ENCODE measurements around the gene PTGES2. TPM values are rescaled to one million over a fixed set of nuclear protein-coding genes. Genes with fewer than 3 reads are reported as not detected.

The PTGES2 gene
- polyA plus RNA-seq, 1 experiment, result 91.9 TPM

DNA sequence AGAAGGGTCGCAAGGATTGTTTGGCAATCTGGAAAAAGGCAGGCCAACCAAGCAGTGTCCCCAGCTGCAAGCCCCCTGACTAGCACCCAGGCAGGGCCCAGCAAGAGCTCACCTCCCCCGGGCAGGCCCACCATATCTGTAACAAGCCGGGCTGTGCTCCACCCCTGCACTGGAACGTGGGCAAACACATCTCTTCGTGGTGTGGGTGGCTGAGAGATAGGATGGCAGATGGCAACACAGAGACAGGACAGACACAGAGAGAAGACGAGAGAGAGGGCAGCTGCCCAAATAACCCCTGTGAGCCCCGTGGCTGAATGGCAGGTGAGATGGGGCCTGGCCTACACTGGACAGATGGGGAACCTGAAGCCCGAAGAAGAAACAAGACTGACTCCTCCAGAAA, 42.0 kb upstream of the PTGES2 start:
- ChIA-PET CTCF (interaction anchor here (0.5 to 0.7 kb wide), 2 partner anchors 11 to 152 kb away, joined by 3 to 5 read pairs; no protein-coding TSS in a partner anchor), POLR2A (no interaction called here)
- TF ChIP-seq, protein P1, sequence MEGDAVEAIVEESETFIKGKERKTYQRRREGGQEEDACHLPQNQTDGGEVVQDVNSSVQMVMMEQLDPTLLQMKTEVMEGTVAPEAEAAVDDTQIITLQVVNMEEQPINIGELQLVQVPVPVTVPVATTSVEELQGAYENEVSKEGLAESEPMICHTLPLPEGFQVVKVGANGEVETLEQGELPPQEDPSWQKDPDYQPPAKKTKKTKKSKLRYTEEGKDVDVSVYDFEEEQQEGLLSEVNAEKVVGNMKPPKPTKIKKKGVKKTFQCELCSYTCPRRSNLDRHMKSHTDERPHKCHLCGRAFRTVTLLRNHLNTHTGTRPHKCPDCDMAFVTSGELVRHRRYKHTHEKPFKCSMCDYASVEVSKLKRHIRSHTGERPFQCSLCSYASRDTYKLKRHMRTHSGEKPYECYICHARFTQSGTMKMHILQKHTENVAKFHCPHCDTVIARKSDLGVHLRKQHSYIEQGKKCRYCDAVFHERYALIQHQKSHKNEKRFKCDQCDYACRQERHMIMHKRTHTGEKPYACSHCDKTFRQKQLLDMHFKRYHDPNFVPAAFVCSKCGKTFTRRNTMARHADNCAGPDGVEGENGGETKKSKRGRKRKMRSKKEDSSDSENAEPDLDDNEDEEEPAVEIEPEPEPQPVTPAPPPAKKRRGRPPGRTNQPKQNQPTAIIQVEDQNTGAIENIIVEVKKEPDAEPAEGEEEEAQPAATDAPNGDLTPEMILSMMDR (IDR thresholded peaks at IDR 0.05; ENCODE audit: insufficient read depth, low read depth, low read length), result no peak
- Histone ChIP-seq H3K4me3 (ENCODE audit: low read depth, low read length) (no peak overlapping the region), H3K27me3 (ENCODE audit: control insufficient read depth, insufficient read depth, low read length) (no peaks in the 10 kb centered on the region), H3K36me3 (ENCODE audit: control insufficient read depth, insufficient read depth, low read length) (peaks cover 19% of the 10 kb centered on the region)
- no peak for DNase-seq (ENCODE audit: low read depth)

DNA sequence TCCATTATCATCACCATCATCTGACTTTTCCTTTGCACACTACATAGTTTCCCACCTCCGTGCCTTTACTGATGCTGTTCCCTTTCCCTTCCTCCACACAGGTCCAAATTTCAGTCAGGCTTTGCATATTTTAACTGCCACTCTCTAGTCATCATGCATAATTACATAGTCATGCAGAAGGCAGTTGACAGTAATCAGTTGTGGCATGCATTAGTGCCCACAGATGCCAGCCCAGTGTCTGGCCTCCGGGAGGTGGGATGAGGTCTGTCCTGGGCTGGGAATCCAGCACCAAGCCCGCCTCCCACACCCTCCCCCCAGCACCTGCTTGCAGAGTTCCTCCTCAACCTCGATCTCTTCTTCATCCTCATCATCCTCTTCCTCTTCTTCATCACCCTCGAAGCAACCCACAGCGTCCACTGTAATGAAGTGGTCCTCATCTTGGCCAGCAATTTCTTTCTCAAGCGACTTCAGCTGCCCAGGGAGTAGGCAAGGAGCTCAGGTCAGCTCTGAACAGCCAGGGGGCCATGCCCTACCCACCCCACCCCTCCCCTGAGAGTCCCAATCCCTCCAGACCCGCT, 41.3 kb upstream of the PTGES2 start:
- TF ChIP-seq, protein P1 (IDR thresholded peaks at IDR 0.05; ENCODE audit: insufficient read depth, low read depth, low read length), result no peak
- CTCF ChIA-PET, result interaction anchor here (0.7 kb wide), 1 partner anchor 153 kb away, joined by 3 read pairs; no protein-coding TSS in a partner anchor
- peaks cover 22% of the 10 kb centered on the region for H3K36me3 ChIP-seq (ENCODE audit: control insufficient read depth, insufficient read depth, low read length)
- POLR2A ChIA-PET, result no interaction called here
- H3K27me3 ChIP-seq (ENCODE audit: control insufficient read depth, insufficient read depth, low read length), result no peaks in the 10 kb centered on the region
- no peak overlapping the region for H3K4me3 ChIP-seq (ENCODE audit: low read depth, low read length)
- DNase-seq (ENCODE audit: low read depth), result no peak

DNA sequence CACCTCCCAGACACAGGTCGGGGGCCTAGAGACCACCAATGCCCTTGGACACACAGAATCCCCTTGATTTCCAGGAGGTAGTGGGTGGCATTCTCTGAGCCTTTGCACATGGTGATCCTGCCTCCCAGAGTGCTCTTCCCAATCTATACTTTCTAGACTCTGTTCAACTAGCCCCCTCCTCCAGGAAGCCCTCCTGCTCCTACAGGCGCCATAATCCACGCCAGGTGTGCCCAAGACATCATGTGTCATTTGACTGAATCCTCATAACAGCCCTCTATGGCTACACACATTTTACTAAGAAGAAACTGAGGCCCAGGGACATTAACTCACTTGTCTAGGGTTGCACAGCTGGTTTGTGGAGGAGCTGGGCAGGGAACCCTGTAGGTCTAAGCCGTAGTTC, 39.7 kb upstream of the PTGES2 start:
- H3K36me3 ChIP-seq (ENCODE audit: control insufficient read depth, insufficient read depth, low read length), result peaks cover 35% of the 10 kb centered on the region
- H3K27me3 ChIP-seq (ENCODE audit: control insufficient read depth, insufficient read depth, low read length), result no peaks in the 10 kb centered on the region
- POLR2A ChIA-PET, result no interaction called here
- no peak for DNase-seq (ENCODE audit: low read depth)
- no peak overlapping the region for H3K4me3 ChIP-seq (ENCODE audit: low read depth, low read length)
- TF ChIP-seq, protein P1 (IDR thresholded peaks at IDR 0.05; ENCODE audit: insufficient read depth, low read depth, low read length), result no peak
- CTCF ChIA-PET, result interaction anchor here (0.7 kb wide), 1 partner anchor 16 kb away, joined by 3 read pairs; no protein-coding TSS in a partner anchor

DNA sequence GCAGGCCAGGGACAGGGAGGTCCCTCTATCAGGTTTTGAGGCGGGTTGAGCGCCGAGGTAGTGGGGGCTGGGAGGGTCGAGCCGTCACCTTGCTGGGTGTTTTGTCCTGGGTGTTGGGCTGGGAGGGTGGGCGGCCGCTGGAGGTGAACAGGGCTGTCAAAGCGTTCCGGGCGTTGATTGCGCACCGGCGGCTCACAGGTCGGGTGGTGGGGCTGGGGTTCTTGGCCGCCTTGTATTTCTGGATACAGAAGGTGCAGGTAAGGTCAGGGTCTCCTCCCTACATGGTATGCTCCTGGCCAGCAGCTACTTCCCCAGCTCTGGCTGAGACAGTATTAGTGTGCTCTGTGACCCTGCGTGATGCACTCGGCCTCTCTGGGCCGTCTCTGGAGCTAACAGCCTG, 38.6 kb upstream of the PTGES2 start:
- no peaks in the 10 kb centered on the region for H3K27me3 ChIP-seq (ENCODE audit: control insufficient read depth, insufficient read depth, low read length)
- no peak overlapping the region for H3K4me3 ChIP-seq (ENCODE audit: low read depth, low read length)
- ChIA-PET POLR2A (no interaction called here), CTCF (no interaction called here)
- TF ChIP-seq, protein P1 (IDR thresholded peaks at IDR 0.05; ENCODE audit: insufficient read depth, low read depth, low read length), result no peak
- H3K36me3 ChIP-seq (ENCODE audit: control insufficient read depth, insufficient read depth, low read length), result peaks cover 36% of the 10 kb centered on the region
- no peak for DNase-seq (ENCODE audit: low read depth)

DNA sequence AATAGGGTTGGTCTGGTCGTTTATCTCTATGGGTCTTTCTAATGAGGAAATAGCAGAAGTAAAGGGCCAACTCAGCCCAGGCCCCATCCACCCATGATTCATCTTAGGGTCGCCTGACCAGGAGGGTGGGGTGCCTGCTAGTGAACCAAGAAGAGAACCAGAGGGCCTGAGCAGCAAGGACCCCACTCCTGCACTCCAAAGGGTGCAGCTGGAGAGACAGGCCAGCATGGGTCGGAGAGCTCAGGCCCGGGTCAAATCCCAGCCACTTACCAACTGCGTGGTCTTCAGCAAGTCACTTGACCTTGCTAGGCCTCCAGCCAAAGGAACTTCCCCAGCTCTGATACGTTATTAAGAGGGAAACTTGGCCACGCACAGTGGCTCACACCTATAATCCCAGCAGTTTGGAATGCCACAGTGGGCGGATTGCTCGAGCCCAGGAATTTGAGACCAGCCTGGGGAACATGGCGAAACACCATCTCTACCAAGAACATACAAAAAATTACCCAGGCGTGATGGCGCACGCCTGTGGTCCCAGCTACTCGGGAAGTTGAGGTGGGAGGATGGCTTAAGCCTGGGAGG, 36.9 kb upstream of the PTGES2 start:
- POLR2A ChIA-PET, result no interaction called here
- H3K4me3 ChIP-seq (ENCODE audit: low read depth, low read length), result no peak overlapping the region
- DNase-seq (ENCODE audit: low read depth), result no peak
- H3K36me3 ChIP-seq (ENCODE audit: control insufficient read depth, insufficient read depth, low read length), result peaks cover 32% of the 10 kb centered on the region
- no peaks in the 10 kb centered on the region for H3K27me3 ChIP-seq (ENCODE audit: control insufficient read depth, insufficient read depth, low read length)
- CTCF ChIA-PET, result interaction anchor here (1.2 to 1.4 kb wide), 3 partner anchors 17 to 46 kb away, joined by 3 to 5 read pairs (median 4); no protein-coding TSS in a partner anchor
- TF ChIP-seq, protein P1 (IDR thresholded peaks at IDR 0.05; ENCODE audit: insufficient read depth, low read depth, low read length), result no peak
